A549 (cell line): Measurements from ENCODE around the gene RNU1-4.
"Not testable (repeated sequence)": the region's sequence is repeated elsewhere in the genome, so short reads cannot be mapped to it uniquely, and the experiment has no call there.

ENCODE experiments used
- CTCF ChIP-seq: fragments of >200 bp; sonication (Bioruptor Twin); formaldehyde crosslinking; IDR thresholded peaks from 3 replicates; pipeline ENCODE4 v1.5.1; 2016
- HMGXB4 ChIP-seq: fragments of 250-450 bp; sonication (Bioruptor Pico); IDR thresholded peaks from 2 replicates; pipeline ENCODE4 v1.5.0; 2021; ENCODE audit warnings: mild to moderate bottlenecking, moderate library complexity, borderline replicate concordance
- REST ChIP-seq: fragments of 200-600 bp; sonication (generic); IDR thresholded peaks from 2 replicates; pipeline ENCODE4 v1.6.1; 2016; ENCODE audit warnings: antibody characterized with exemption, mild to moderate bottlenecking, moderate library complexity

- not testable (repeated sequence) for TF ChIP-seq CTCF; HMGXB4 (CRISPR knock-in tag); REST
Observed at GRCh38 chr1:16759650-16760455, 19.5 kb downstream of the RNU1-4 start.
